GM21526 (cell line): ENCODE results near the gene DNAJC13.

Source experiments
- ATAC-seq: cut with Tn5 transposase; IDR thresholded peaks from one replicate; pipeline ENCODE4 v1.9.1; 2021; ENCODE audit warnings: moderate library complexity; ENCODE audit not compliant: unreplicated experiment, low FRiP score

DNAJC13 gene

GRCh38 chr3:132457286-132457685, 40.0 kb downstream of the DNAJC13 start:
- no peak for ATAC-seq

DNA sequence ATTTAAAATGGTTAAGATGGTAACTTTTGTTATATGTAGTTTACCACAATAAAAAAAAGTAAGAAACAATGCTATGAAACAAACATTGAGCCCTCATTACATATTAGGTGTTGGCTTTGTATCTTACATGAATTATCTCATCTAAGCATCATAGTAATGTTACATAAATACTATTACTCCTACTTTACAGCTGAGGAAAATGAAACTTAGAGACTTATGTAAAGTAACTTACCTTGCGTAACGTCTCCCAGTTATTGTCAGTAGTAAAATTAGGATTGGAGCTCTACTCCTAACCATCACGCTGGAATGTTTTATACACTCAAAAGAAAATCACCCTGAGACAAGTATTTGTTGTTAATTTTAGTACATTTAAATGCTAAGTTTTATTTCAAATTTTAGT, 42.2 kb downstream of the DNAJC13 start:
- no peak for ATAC-seq

DNA sequence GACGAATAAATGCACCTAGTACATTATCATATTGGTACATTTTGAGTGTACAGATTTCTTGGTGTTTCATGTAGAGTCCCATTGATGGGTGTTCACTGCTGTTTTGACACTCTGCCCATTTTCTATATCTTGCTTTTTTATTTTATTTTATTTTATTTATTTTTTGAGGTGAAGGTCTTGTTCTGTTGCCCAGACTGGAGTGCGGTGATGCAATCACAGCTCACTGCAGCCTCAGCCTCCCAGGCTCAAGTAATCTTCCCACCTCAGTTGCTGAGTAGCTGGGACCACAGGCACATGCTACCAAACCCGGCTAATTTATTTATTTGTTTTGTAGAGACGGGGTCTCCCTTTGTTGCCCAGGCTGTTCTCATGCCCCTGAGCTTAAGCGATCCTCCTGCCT, 44.2 kb downstream of the DNAJC13 start:
- ATAC-seq: no peak

- no peak for ATAC-seq
Measured at GRCh38 chr3:132464066-132464465, 46.8 kb downstream of the DNAJC13 start.

DNA sequence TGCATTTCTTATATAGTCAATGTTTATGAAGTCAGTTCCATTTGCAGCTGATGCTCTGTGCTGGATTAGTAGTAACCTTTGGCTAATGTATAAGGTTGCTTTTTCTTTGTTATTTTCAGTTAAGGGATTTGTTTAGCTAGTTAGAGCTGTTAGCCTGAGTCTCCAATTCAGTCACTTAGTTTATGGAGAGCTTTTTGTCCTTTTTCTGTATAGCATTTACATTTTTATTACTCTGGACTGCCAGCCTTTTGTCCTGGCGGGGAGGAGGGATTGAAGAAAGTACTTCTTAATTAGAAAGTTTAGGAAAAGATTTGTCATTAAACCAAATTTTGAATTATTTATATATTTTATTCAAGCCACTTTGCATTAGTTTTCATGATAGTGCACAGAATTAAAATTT, 52.0 kb downstream of the DNAJC13 start:
- ATAC-seq: no peak

GRCh38 chr3:132486099-132486498, 68.8 kb downstream of the DNAJC13 start:
- ATAC-seq: no peak

- ATAC-seq: no peak
Measured at GRCh38 chr3:132488151-132488550, 70.8 kb downstream of the DNAJC13 start.

DNA sequence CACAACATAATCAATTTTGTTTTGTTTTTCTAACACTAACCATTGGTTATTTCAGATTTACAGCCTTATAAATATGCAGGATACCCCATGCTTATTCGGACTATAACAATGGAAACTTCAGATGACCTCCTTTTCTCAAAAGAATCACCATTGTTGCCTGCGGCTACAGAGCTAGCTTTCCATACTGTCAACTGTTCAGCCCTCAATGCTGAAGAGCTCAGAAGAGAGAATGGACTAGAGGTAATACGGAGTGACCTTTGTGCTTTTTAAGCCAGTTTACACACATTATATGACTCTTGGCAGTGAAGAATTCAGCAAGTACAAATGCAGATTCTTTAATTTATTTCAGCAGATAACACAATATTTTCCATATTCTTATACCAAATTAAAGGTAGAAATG, 81.8 kb downstream of the DNAJC13 start:
- no peak for ATAC-seq

DNA sequence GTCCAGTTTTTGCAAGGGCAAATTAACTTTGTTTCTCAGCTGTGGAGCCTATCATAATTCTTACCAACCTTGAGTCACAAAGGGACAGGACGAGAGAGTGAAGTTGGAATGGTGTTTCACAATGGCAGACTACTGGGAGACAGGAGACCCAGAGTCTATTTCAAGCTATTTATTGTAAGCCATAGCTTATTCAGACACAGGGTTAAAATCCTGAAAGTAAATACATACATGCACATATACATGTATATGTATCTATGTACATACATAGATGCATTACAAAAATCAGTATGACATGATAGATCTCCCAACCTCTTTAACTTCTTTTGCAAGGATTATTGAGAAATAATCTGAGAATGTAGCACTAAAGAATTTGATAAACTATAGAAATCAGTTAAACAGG, 86.3 kb downstream of the DNAJC13 start:
- no peak for ATAC-seq

DNA sequence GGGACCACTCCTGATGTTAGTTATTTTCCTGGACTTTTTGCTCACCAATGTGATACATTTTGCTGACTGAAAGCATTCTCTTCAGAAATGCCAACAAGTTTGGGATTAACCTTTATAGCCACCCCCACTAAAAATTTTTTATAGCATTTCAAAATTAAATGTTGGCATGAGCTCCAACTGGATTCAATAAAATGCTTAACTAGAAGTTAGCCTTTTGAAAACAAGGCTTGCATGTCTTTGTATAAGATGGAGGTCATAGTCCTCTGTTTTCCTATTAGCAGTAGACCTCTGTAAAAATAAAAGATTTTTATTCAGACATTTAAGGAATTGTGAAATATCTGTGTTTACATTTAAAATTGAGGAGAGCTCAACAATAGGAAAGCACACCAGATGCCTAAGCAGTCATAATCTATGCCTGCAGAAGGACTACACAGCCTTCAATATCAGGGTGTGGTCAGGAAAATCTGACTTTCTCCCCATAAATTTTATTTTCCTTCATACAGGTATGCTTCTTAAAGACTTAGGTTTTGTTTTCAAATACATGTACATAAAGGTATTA, 87.2 kb downstream of the DNAJC13 start:
- no peak for ATAC-seq

GRCh38 chr3:132507657-132508056, 90.4 kb downstream of the DNAJC13 start:
- ATAC-seq: no peak

DNA sequence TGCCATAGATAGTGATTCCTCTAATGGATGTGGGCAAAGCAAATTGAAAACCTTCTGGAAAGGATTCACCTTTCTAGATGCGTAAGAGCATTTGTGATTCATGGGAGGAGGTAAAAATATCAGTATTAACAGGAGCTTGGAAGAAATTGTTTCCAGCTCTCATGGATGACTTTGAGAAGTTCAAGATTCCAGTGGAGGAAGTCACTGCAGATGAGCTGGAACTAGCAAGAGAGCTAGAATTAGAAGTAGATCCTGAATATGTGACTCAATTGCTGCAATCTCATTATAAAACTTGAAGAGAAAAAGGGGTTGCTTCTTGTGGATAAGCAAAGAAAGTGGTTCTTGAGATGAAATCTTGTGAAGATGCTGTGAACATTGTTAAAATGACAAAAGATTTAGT, 91.8 kb downstream of the DNAJC13 start:
- no peak for ATAC-seq

DNA sequence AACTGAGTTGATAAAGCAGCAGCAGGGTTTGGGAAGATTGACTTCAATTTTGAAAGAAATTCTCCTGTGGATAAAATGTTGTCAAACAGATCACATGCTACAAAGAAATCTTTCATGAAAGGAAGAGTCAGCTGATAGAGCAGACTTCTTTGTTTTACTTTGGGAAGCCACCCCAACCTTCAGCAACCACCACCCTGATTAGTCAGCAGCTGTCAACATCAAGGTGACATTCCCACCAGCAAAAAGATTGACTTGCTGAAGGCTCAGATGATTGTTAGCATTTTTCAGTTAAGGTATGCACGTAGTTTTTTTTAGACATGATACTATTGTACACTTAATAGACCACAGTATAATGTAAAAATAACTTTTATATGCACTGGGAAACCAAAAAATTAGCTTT, 92.2 kb downstream of the DNAJC13 start:
- ATAC-seq: no peak

DNA sequence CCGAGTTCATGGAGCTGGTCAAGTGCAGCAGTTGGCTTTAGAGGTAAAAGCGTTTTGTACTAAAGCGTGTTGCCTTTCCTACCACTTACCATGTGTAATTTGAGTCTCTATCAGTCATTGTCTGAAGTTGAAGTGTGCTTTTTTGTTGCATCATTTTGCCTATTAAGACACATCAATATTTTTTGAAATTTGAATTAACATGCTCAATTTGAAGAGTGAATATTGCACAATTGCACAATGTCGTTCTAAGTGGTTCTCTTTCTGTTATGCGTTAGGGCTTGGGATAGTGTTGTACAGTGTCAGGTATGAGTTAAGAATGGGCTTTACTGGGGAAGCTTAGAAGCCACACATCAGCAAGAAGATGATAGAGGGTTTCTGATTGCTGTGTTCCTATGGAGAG, 95.8 kb downstream of the DNAJC13 start:
- no peak for ATAC-seq

DNA sequence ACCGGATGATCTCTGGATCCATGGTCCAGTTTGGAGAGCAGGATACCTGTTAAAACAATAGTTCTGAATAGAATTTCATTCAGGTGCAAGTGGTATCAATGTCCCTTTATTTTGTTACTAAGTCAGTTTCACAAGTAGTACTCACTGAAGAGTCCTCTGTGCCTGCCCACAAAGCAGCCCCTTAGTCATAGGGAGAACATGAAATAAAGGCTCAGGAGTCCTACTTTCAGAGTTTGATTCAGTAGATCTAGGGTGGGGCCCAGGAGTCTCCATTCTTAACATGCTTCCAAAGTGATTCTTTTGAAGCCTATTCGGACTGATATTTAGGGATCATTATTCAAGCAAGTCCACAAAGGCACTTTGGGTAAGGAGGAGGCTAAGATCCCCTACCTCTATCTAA, 100.0 kb downstream of the DNAJC13 start:
- no peak for ATAC-seq

DNA sequence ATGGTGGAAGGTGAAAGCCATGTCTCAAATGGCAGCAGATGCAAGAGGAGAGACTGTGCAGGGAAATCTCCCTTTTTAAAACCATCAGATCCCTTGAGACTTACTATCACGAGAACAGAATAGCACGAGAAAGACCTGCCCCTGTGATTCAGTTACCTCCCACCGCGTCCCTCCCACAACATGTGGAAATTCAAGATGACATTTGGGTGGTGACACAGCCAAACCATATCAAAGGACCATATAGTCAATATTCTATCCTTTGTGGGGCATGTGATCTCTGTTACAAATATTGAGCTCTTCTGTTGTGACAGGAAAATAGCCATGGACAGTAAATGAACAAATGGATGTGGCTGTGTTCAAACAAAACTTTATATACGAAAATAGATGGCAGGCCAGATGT, 102.6 kb downstream of the DNAJC13 start:
- ATAC-seq: no peak

DNA sequence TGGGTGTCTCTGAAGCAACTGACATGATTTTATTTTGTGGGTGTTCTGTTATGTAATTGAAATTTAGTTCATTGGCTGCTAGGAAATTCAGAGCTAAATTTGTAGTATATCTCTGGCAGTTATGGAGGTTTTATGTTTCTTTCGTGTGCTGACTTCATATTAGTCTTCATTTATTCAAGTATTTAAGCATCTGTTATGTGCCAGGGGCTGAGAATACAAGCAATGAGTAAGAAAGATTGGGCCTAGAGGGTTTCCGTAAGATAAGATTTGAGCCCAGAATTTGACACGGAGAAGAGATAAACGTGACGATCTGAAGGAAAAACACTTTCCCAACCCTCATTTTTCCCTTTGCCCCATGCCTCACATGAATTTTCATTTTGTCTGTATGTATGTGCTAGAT, 104.6 kb downstream of the DNAJC13 start:
- ATAC-seq: no peak

GRCh38 chr3:132522353-132522752, 105.1 kb downstream of the DNAJC13 start:
- peak; percentile 92 for ATAC-seq

DNA sequence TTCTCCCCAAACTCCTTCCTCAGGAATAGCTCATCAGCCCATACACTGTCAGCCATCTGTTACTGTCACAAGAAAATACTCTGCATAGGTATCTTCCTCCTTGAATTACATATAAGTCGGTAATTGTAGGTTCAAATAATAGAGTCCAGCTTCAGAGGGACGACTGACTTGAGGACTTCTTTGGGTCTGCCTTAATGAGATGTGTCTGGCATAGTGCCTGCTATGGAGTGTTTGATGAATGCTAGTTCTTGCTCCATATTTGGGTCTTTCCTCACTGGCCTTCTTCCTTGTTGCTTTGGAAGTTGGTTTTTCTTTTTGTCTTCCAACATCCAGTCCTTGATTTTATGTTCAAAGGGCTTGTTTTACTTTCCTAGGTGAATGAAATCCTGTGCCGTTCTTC, 113.3 kb downstream of the DNAJC13 start:
- no peak for ATAC-seq

GRCh38 chr3:132535575-132536441, 118.5 kb downstream of the DNAJC13 start:
- ATAC-seq: no peak

- ATAC-seq: no peak
Measured at GRCh38 chr3:132536442-132537153, 119.3 kb downstream of the DNAJC13 start.

DNA sequence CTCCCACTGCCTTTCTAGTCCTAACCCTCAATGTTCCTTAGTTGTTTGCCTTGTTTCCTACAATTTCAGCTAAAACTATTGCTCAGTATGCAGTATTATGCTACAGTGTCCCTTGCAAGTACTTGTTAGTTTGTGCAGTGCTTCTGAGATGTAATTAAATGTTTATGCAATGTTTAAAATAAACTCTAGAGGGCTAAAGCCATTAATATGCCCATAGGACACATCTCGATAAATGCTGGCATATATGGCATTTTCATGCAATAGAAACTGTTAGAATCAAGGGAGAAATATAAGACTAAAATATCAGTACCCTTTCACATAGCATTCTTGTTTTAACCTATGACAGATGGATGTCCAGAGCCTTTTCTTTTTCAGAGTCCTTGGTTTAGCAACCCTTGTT, 120.0 kb downstream of the DNAJC13 start:
- no peak for ATAC-seq
